HG03175 (cell line): ENCODE measurements around the gene PRKAA1.
"Not testable (repeated sequence)": the region's sequence is repeated elsewhere in the genome, so short reads cannot be mapped to it uniquely, and the experiment has no call there.

Source experiments
- ATAC-seq: cut with Tn5 transposase; IDR thresholded peaks from one replicate; pipeline ENCODE4 v1.9.1; 2021; ENCODE audit warnings: mild to moderate bottlenecking, moderate library complexity; ENCODE audit not compliant: unreplicated experiment

Gene PRKAA1

DNA sequence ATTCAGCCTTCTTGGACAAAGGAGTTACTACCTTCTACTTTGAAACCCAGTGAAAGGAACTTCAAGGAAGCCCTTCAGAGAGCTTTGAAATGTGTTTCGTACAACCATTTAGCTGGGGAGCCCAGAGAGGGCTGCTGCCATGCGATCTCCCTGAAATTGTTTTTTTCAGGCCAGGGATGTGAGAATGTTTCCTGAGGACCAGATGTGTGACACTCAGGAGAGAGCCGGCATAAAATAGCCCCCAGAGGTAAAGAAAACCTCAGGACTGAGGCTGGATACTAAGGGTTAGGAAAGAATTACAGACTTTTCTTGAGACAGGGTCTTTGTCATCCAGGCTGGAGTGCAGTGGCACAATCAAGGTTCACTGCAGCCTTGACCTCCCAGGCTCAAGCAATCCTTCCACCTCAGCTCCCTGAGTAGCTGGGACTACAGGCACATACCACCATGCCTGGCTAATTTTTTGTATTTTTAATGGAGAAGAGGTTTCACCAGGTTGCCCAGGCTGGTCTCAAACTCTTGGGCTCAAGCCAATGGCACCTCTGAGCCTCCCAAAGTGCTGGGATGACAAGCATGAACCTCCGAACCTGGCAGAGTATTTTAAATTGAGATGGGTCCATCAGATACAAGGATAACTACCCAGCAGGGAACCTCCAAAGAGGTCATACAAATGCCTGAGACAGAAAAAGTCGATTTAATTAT, 28.5 kb upstream of the PRKAA1 start:
- no peak for ATAC-seq

DNA sequence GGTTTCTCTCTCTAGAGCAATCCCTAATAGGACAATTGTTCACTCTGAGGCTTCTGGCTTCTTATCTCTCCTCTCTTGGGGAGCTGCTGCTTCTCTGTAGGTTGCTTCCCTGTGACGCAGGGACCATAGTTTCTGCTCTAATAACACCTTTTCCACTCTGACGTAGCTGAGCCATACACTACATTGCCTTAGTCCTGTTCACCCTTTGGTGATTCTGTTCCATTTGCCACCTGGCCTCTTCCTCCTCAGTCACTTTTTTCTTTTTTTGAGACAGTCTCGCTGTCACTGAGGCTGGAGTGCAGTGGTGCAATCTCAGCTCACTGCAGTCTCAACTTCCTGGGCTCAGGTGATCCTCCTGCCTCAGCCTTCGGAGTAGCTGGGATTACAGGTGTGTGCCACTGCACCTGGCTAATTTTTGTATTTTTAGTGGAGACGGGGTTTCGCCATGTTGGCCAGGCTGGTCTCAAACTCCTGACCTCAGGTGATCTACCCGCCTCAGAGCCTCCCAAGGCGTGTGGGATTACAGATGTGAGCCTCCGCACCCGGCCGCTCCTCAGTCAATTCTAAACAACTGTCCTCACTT, 27.4 kb upstream of the PRKAA1 start:
- not testable (repeated sequence) for ATAC-seq

DNA sequence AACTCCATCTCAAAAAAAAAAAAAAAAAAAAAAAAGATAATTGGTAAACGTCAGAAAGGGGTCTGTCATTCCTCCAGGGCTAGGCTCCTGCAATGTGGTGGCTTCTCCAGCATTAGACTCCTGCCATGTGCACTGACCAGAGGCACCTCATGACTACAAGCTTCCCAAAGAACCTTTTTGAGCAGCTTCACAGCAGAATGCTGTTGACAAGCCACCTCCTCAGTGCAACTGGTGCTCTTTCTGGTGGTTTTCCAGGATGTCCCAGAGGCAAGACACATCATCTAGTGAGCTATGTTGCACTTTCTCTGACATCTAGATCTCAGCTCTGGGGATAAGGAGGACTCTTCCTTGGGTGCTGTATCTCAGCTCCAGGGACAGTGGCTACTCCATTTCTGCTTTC, 25.3 kb upstream of the PRKAA1 start:
- ATAC-seq, result no peak

DNA sequence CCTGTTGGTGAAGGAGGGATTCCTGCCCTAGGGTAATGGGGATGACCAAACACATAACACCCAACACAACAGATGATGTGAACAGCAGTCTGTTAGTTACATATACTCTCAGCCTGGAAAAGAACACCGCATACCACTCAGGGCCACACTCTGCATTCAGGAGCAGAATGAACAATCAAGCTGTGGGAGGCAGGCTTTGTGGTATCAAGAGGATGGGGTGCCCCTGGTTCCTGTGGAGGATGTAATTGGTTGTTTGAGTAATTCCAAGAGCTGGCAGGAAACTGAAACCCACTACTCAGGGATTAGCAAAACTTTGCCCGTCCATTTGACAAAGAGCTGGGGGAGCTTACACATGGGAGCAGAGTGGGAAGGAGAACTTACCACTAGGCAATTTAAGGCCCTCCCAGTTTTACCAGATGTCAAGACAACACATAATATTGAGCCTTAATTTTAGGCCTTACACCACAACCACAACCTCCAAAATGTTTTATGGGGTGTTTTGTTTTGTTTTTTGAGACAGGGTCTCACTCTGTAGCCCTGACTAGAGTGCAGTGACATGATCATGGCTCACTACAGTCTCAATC, 15.6 kb upstream of the PRKAA1 start:
- ATAC-seq, result no peak

DNA sequence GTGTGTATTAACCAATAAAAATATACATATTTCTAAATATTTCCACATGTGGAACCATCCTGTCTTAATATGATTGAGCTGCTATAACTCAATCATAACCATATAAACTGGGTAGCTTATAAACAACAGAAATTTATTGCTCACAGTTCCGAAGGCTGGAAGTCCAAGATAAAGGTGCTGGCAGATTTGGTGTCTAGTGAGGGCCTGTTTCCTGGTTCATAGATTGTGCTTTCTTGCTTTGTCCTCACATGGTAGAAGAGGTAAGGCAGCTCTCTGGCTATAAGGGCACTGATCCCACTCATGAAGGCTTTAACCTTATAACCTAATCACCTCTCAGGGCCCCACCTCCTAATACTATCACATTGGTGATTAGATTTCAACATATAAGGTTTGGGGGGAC, 14.0 kb upstream of the PRKAA1 start:
- no peak for ATAC-seq

DNA sequence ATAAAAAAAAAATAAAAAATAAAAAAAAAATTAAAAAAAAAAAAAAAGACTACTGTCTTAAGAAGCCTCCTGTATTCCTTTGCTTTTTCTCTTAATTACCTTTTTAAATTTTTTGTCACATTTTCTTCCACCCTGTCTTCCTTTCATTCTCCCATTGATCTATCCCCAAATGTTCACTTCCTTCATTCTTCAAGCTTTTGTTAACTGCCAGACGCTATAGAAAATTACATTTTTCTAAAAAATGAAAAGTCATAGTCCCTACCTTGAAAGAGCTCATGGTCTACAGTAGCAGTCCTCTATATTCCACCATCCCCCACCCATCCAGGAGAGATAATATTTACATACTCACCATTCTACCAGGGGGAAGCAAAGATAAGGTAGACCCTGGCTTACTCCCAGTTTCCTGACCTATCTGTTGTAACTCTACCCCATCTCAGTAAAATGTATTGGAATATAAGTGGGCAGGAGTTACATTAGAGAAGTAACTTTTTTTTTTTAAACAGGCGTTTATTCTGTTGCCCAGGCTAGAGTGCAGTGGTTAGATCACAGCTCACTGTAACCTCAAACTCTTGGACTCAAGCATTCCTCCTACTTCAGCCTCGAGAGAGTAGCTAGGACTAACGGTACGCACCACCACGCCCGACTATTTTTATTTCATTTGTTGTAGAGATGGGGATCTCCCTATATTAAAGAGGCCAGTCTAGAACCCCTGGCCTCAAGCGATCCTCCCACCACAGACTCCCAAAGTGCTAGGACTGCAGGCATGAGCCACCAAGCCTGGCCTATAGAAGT, 3.8 kb upstream of the PRKAA1 start:
- no peak for ATAC-seq

DNA sequence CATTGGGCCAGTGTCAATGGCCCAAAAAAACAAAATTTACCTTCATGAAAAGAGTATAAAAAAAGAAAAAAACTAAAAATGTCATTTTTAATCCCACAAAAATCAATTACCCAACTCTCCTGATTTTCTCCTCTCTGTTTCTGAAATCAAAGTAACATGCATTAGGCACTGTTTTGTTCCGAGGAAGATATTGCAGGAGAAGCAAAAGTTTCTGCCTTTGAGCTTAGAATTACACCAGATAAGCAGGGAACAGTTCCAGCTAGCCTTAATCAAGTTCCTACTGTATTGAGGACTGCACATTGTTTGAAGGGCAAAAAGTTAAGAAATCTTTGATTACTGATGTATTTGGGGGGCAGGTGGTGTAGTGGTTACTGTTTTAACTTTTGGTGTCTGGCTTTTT, 1.1 kb upstream of the PRKAA1 start:
- ATAC-seq, result no peak

DNA sequence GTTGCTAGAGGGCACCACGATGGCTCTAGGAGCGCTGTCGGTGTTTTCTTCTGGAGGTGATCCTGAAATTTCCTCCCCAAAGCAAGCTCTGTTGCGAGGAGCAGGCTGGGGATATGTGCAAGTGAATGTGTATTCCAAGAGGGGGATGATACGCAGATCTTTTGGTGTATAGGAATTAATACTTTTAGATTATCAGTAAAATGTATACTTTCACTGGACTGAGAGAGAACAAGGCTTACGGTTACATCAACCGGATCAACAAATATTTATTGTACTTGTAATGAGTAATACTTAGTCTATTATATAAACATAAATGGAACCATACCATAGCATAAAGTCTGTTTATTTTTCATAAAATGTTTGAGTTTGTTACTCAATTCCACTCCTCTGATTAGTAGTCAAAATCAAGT, 632 bp upstream of the PRKAA1 start:
- no peak for ATAC-seq

DNA sequence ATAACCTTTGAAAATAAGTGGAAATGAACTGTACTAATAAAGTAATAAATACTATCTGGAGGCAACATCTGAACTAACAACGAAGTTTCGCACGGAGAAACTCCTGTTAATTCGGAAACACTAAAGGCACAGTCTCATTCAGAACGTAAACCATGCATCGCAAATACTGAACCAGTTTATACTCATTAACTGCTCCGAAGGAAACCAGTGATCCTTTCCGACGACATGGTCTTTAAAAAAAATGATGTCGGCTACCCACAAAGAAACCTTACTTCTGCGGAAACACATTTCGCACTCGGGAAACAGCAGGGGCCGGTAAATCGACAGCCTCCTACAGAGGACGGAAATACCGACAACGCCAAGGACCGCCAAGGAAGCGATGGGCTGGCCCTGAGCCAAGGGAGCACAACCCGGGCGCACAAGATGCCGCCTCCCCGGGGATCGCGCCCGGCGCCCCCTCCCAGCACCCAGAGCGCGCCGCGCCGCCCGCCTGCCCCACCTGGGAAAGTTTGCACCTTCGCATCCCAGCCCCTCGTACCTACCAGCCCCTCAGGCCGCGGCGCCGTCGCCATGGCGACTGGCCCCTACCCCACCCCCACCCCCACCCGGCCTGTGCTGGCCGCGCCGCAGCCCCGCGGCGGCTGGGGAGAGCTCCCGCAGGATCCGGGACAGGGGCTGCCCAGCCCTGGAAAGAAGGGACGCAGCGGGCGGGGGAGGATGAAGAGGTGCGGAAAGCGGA, 732 bp downstream of the PRKAA1 start:
- peak; percentile 35 for ATAC-seq

DNA sequence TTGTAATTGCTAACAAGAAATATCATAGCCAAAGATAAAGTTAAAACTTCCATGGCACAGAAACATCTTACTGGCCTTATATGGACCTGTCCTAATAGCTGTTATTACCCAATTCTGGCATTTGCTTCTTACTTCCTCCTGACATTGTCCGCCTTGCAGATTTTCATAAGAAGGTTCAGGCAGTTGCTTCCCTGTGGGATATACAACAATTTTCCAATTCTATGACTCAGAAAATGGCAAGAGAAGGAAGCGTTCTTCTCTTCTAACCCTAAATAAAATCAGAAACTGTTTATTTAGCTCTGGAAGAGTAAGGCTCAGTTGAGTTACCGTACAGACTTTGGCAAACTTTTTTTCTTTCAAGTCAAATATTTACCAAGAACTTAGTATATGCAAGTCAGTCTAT, 1.7 kb downstream of the PRKAA1 start:
- ATAC-seq, result no peak

DNA sequence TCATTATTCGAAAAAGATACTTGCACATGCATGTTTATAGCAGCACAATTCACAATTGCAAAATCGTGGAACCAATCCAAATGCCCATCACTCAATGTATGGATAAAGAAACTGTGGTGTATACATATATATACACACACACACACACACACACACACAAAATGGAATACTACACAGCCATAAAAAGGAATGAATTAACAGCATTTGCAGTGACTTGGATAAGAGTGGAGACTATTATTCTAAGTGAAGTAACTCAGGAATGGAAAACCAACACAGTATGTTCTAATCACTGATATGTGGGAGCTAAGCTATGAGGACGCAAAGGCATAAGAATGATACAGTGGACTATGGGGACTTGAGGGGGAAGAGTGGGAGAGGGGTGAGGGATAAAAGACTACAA, 3.3 kb downstream of the PRKAA1 start:
- ATAC-seq, result not testable (repeated sequence)

DNA sequence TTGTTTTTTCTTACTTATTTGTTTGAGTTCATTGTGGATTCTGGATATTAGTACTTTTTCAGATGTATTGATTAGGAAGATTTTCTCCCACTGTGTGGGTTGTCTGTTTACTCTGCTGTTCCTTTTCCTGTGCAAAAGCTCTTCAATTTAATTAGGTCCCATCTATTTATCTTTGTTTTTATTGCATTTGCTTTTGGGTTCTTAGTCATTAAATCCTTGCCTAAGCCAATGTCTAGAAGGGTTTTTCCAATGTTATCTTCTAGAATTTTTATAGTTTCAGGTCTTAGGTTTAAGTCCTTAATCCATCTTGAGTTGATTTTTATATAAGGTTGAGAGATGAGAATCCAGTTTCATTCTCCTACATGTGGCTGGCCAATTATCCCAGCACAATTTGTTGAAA, 3.8 kb downstream of the PRKAA1 start:
- ATAC-seq, result not testable (repeated sequence)

DNA sequence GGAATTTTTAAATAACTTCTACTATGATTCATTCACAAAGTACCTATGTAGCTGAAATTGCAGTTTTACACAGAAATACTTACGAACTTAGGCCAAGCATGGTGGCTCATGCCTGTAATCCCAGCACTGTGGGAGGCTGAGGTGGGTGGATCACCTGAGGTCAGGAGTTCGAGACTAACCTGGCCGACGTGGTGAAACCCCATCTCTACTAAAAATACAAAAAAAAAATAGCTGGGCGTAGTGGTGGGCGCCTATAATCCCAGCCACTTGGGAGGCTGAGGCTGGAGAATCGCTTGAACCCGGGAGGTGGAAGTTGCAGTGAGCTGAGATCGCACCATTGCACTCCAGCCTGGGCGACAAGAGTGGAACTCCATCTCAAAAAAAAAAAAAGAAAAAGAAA, 5.5 kb downstream of the PRKAA1 start:
- not testable (repeated sequence) for ATAC-seq

DNA sequence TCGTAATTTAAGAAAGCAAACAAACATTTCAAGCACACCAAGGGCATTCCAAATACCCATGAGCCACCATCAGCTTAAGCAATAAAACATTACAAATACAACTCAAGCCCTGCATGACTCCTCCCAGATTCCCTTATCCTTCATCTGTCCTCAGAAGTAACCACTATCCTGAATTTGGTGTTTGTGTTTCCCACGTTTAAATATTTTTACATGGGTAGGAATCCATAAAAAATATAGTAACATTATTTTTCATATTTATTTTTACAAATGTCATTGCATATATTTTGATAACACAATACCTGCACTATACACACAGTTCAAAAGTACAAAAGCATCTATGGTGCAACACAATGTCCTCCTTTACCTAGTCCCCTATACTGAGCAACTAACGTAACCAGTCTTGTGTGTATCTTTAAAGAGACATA, 6.4 kb downstream of the PRKAA1 start:
- no peak for ATAC-seq

DNA sequence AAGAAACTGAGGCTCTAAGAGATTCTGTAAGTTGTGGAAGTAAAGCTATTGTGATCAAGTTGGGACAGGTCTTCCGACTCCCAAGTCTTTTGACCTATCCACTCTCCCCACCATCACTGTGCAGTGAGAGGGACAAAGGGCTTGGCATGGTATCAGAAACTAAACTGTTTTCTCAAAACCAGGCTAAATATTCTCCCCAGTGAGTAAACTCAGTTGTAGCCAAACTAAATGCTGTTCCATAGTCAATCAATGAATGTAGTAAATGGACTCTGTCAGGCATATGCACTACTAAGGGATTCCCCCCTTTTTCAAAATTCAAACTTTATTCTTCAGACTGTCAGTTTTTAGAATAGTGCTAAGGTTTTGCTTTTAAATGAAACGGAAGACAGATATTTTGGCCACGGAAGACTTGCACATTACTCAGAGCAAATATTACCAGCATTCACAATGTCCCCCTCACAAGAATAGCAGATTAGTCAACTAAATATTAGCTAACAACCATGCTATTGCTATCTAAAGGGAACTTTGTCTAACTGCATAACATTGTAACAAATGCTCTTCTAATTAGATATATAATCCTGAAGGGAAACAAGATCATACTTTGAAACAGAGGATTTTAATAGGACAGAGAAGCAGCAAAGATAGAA, 7.1 kb downstream of the PRKAA1 start:
- no peak for ATAC-seq

DNA sequence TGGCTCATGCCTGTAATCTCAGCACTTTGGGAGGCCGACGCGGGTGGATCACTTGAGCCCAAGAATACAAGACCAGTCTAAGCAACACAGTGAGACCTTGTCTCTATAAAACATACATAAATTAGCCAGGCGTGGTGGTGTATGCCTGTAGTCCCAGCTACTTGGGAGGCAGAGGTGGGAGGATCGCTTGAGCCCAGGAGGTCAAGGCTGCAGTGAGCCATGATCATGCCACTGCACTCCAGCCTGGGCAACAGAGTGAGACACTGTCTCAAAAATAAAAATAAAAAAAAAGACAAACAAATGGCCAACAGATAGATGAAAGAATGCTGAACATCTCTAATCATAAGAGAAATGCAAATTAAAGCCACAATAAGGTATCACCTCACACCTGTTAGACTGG, 9.2 kb downstream of the PRKAA1 start:
- ATAC-seq, result not testable (repeated sequence)

DNA sequence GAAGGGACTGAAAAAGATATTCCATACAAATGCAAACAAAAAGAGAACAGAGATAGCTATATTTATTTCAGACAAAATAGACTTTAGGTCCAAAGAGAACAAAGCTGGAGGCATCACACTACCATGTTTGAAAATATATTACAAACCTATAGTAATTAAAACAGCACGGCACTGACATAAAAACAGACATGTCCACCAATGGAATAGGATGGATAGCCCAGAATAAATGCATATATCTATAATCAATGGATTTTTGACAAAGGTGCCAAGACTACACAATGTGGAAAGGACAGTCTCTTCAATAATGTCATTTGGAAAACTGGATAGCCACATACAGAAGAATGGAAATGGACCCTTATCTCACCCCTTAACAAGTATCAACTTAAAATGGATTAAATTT, 10.2 kb downstream of the PRKAA1 start:
- ATAC-seq, result no peak

DNA sequence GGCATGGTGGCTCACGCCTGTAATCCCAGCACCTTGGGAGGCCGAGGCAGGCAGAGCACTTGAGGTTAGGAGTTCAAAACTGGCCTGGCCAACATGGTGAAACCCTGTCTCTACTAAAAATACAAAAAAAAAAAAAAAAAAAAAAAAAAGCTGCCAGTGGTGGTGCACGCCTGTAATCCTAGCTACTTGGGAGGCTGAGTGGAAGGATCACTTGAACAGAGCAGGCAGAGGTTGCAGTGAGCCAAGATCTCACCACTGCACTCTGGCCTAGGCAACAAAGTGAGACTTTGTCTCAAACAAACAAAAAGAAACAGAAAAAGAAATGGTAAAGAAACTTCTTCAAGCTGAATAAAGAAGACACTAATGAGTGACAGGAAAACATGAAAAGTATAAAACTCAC, 11.5 kb downstream of the PRKAA1 start:
- ATAC-seq, result not testable (repeated sequence)

DNA sequence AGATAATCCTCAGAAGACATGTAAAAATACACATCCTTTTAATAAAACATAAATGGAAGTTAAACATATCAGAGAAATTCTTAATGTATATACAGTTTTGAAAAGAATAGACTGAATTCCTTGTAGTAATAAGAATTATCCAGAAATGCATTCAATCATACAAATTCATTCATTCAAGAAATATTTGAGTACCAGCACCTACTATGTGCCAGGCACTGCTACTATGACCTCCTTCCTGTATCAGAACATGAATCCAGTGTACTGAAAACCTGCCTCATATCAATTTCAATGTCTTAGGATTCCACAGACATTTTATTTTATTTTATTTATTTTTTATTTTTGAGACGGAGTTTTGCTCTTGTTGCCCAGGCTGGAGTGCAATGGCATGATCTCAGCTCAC, 13.3 kb downstream of the PRKAA1 start:
- no peak for ATAC-seq

DNA sequence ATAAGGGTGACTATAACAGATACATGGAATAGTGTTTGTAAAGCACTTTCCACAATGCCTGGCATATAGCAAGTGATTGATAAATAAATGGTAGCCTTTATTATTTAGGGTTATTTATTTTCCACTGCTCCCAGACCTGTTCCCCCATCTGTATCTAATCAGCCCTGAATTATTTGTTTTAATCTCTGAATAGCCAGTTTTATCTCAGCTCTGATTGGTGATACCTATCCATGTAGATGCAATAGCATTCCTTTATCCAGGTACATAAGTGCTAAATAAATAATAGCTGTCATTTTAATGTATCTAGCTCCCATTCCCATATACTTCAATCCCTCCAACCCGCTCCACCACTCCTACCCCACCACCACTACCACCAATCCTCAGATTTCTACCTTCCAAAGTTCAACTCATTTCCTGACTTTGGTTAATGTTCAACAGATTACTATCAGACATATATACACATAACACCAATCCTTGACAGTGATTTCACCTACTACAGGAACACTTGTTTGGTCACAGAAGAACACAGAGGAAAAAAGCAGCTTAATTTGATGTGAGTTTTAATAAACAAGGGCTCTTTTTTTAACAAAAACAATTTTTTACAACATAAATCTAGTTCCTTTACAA, 14.0 kb downstream of the PRKAA1 start:
- ATAC-seq, result peak; percentile 51
